Hindlimb muscle (tissue), 1 donor: ENCODE data around the gene THRB. TPM values are rescaled to one million over a fixed set of nuclear protein-coding genes. Genes with fewer than 3 reads are reported as not detected.
A peak's percentile ranks its signal among the peaks of the same experiment; 100 is the strongest.

Source experiments
- DNase-seq: peaks from one replicate; pipeline ENCODE4 v3.0.0-alpha.2; 2013
- polyA plus RNA-seq: library from polyadenylated mRNA; unstranded; fragments of 120-200 nt; gene quantifications from one replicate; pipeline ENCODE4 v1.2.1, GENCODE V29; 2013; ENCODE audit not compliant: insufficient read length

Gene THRB
- 1.3 TPM for polyA plus RNA-seq

- DNase-seq = peak; percentile 67
Observed at GRCh38 chr3:24494618-24495325, at the start of gene THRB. Gene THRB, minus strand, starts transcription at chr3:24494850.

GRCh38 chr3:24541935-24542334 lies 47.3 kb upstream of the THRB start:
- DNase-seq = no peak

GRCh38 chr3:24540821-24541220 lies 46.2 kb upstream of the THRB start:
- no peak for DNase-seq

- DNase-seq = no peak
Observed at GRCh38 chr3:24539699-24540098, 45.0 kb upstream of the THRB start.

GRCh38 chr3:24538891-24539290 lies 44.2 kb upstream of the THRB start:
- no peak for DNase-seq

- no peak for DNase-seq
Observed at GRCh38 chr3:24533561-24534193, 39.0 kb upstream of the THRB start.

- DNase-seq = no peak
Observed at GRCh38 chr3:24530471-24530870, 35.8 kb upstream of the THRB start.

GRCh38 chr3:24529210-24529609 lies 34.6 kb upstream of the THRB start:
- no peak for DNase-seq

GRCh38 chr3:24526640-24527212 lies 32.1 kb upstream of the THRB start:
- DNase-seq = no peak

GRCh38 chr3:24525557-24525956 lies 30.9 kb upstream of the THRB start:
- DNase-seq = no peak

GRCh38 chr3:24525022-24525421 lies 30.4 kb upstream of the THRB start:
- no peak for DNase-seq

- no peak for DNase-seq
Observed at GRCh38 chr3:24523988-24524727, 29.5 kb upstream of the THRB start.

GRCh38 chr3:24523215-24523614 lies 28.6 kb upstream of the THRB start:
- no peak for DNase-seq

GRCh38 chr3:24522146-24522579 lies 27.5 kb upstream of the THRB start:
- no peak for DNase-seq

- peak; percentile 53 for DNase-seq
Observed at GRCh38 chr3:24521420-24522145, 26.9 kb upstream of the THRB start.

GRCh38 chr3:24520976-24521419 lies 26.3 kb upstream of the THRB start:
- no peak for DNase-seq

- DNase-seq = no peak
Observed at GRCh38 chr3:24520101-24520495, 25.4 kb upstream of the THRB start.

GRCh38 chr3:24519368-24520100 lies 24.9 kb upstream of the THRB start:
- no peak for DNase-seq

- DNase-seq = no peak
Observed at GRCh38 chr3:24518990-24519367, 24.3 kb upstream of the THRB start.

- no peak for DNase-seq
Observed at GRCh38 chr3:24514119-24514518, 19.5 kb upstream of the THRB start.

- DNase-seq = no peak
Observed at GRCh38 chr3:24513463-24513862, 18.8 kb upstream of the THRB start.
